Gastrocnemius medialis (tissue), 4 donors: ENCODE measurements around the gene CMIP. TPM values are rescaled to one million over a fixed set of nuclear protein-coding genes. Genes with fewer than 3 reads are reported as not detected.

Experiments used
- ATAC-seq, 2 donors: fragments of 150-250 bp; one replicate each; pipeline ENCODE4 v1.9.1; 2016
- DNase-seq, 2 donors: peaks; one replicate each; pipeline ENCODE4 v3.0.0-alpha.2; 2019
- H3K27ac ChIP-seq, 4 donors: fragments of 200-600 bp; sonication (generic); 1 replicate in 1 of 4; 2 replicates in 3 of 4; pipeline ENCODE4 v1.5.1; 2016 to 2018; ENCODE audit warnings: mild to moderate bottlenecking in 2 of 4, moderate library complexity in 1 of 4
- H3K27me3 ChIP-seq, 3 donors: fragments of 200-600 bp; sonication (generic) in 2 of 3; 1 replicate in 1 of 3; 2 replicates in 2 of 3; pipeline versions ENCODE4 v1.5.1 to v1.6.0; 2016 to 2019; ENCODE audit warnings: mild to moderate bottlenecking in 1 of 3, moderate library complexity in 1 of 3
- H3K36me3 ChIP-seq, 2 donors: fragments of 200-600 bp; sonication (generic) in 1 of 2; one replicate each; pipeline ENCODE4 v1.5.1; 2017 to 2018
- H3K4me1 ChIP-seq, 2 donors: fragments of 200-600 bp; sonication (generic) in 1 of 2; one replicate each; pipeline ENCODE4 v1.5.1; 2016 to 2017; ENCODE audit warnings: mild to moderate bottlenecking in 2 of 2
- H3K4me3 ChIP-seq, 4 donors: fragments of 200-600 bp; sonication (generic) in 3 of 4; 1 replicate in 1 of 4; 2 replicates in 3 of 4; pipeline ENCODE4 v1.5.1; 2016 to 2019; ENCODE audit warnings: mild to moderate bottlenecking in 2 of 4
- H3K9me3 ChIP-seq, 3 donors: fragments of 200-600 bp; sonication (generic) in 2 of 3; 1 replicate in 1 of 3; 2 replicates in 2 of 3; pipeline ENCODE4 v1.5.1; 2016 to 2019
- CTCF ChIP-seq, 5 experiments: fragments of 450-650 bp in 3 of 5; fragments of 200-600 bp in 2 of 5; sonication (generic) in 2 of 5; IDR thresholded peaks in 4 of 5; conservative IDR thresholded peaks in 1 of 5; 1 replicate in 4 of 5; 2 replicates in 1 of 5; pipeline ENCODE4 v1.5.1; 2016 to 2019; ENCODE audit warnings: antibody characterized with exemption in 5 of 5, mild to moderate bottlenecking in 3 of 5, moderate library complexity in 3 of 5
- POLR2A ChIP-seq, 2 donors: fragments of 450-650 bp; IDR thresholded peaks; one replicate each; pipeline ENCODE4 v1.6.1; 2017; ENCODE audit warnings: antibody characterized with exemption in 2 of 2, mild to moderate bottlenecking in 2 of 2, moderate library complexity in 2 of 2
- in situ Hi-C, 4 donors: fragments of 200-750 bp; cut with MboI; loops; one replicate each; pipeline versions ENCODE4 v1.15.0 to v1.8.0; 2017; ENCODE audit warnings: low sequenced_read_pairs in 4 of 4
- intact Hi-C: fragments of 100-400 bp; cut with DNase I; formaldehyde crosslinking; loops from one replicate; pipeline ENCODE4 v1.15.1; 2023; ENCODE audit warnings: low total_unique reads
- total RNA-seq, 4 donors: library from RNA; depleted of rRNA; stranded (reverse); fragments of >200 nt; gene quantifications; one replicate each; pipeline versions ENCODE4 v1.1.0 to v1.2.3, GENCODE V29; 2016

Gene CMIP
- total RNA-seq, 4 donors from 2014 or later = 0.90 to 5.1 (median 2.7) TPM

GRCh38 chr16:81541314-81541713 is 96.7 kb downstream of the CMIP start:
- in situ Hi-C loops (no loop called here), intact Hi-C loops (no loop called here)
- DNase-seq (no peak), ATAC-seq (no peak)
- Histone ChIP-seq H3K4me1 (no peaks in the 10 kb centered on the region), H3K4me3 (no peak overlapping the region), H3K9me3 (no peaks in the 10 kb centered on the region), H3K27ac (no peak overlapping the region), H3K27me3 (no peaks in the 10 kb centered on the region), H3K36me3 (no peaks in the 10 kb centered on the region)
- no peak for TF ChIP-seq POLR2A (IDR thresholded peaks at IDR 0.05)

GRCh38 chr16:81542609-81543570 is 98.3 kb downstream of the CMIP start:
- no peaks in the 10 kb centered on the region for H3K9me3 ChIP-seq
- ATAC-seq = no peak
- H3K36me3 ChIP-seq = no peaks in the 10 kb centered on the region
- H3K27ac ChIP-seq = no peak overlapping the region
- in situ Hi-C loops = no loop called here
- no peaks in the 10 kb centered on the region for H3K4me1 ChIP-seq
- H3K4me3 ChIP-seq = no peak overlapping the region
- no peaks in the 10 kb centered on the region for H3K27me3 ChIP-seq
- no peak for DNase-seq
- intact Hi-C loops = no loop called here
- TF ChIP-seq CTCF (IDR thresholded peaks at IDR 0.05 in 4 of 5, conservative IDR thresholded peaks at IDR 0.05 in 1 of 5) = no peak

GRCh38 chr16:81543571-81543970 is 99.0 kb downstream of the CMIP start:
- no peak overlapping the region for H3K27ac ChIP-seq
- DNase-seq = no peak
- no peak for ATAC-seq
- TF ChIP-seq CTCF (IDR thresholded peaks at IDR 0.05 in 4 of 5, conservative IDR thresholded peaks at IDR 0.05 in 1 of 5) (no peak), POLR2A (IDR thresholded peaks at IDR 0.05) (no peak)
- no peaks in the 10 kb centered on the region for H3K9me3 ChIP-seq
- no peak overlapping the region for H3K4me3 ChIP-seq
- in situ Hi-C loops (no loop called here), intact Hi-C loops (no loop called here)
- H3K4me1 ChIP-seq = no peaks in the 10 kb centered on the region
- H3K36me3 ChIP-seq = no peaks in the 10 kb centered on the region
- H3K27me3 ChIP-seq = no peaks in the 10 kb centered on the region

GRCh38 chr16:81544261-81544660 is 99.7 kb downstream of the CMIP start:
- ATAC-seq (no peak), DNase-seq (no peak)
- H3K9me3 ChIP-seq = no peaks in the 10 kb centered on the region
- H3K4me1 ChIP-seq = no peaks in the 10 kb centered on the region
- intact Hi-C loops (no loop called here), in situ Hi-C loops (no loop called here)
- H3K27me3 ChIP-seq = no peaks in the 10 kb centered on the region
- no peak overlapping the region for H3K27ac ChIP-seq
- TF ChIP-seq POLR2A (IDR thresholded peaks at IDR 0.05) (no peak), CTCF (IDR thresholded peaks at IDR 0.05 in 4 of 5, conservative IDR thresholded peaks at IDR 0.05 in 1 of 5) (no peak)
- H3K4me3 ChIP-seq = no peak overlapping the region
- H3K36me3 ChIP-seq = no peaks in the 10 kb centered on the region

- ATAC-seq (no peak), DNase-seq (no peak)
- no peaks in the 10 kb centered on the region for H3K27me3 ChIP-seq
- H3K27ac ChIP-seq = no peak overlapping the region
- intact Hi-C loops = no loop called here
- H3K4me1 ChIP-seq = no peaks in the 10 kb centered on the region
- H3K36me3 ChIP-seq = no peaks in the 10 kb centered on the region
- H3K9me3 ChIP-seq = no peaks in the 10 kb centered on the region
- TF ChIP-seq CTCF (IDR thresholded peaks at IDR 0.05 in 4 of 5, conservative IDR thresholded peaks at IDR 0.05 in 1 of 5) (no peak), POLR2A (IDR thresholded peaks at IDR 0.05) (no peak)
- in situ Hi-C loops = no loop called here
- no peak overlapping the region for H3K4me3 ChIP-seq
Measured at GRCh38 chr16:81544700-81545271, 100.2 kb downstream of the CMIP start.
